Choroid plexus epithelial cell (primary cell): ENCODE results near the gene SNX7.

ENCODE experiments used
- DNase-seq: peaks from one replicate; pipeline ENCODE4 v3.0.0-alpha.2; 2010; ENCODE audit warnings: low read depth
- H3K4me3 ChIP-seq: 2 replicates; pipeline ENCODE4 v1.5.1; 2011; ENCODE audit warnings: low read depth, mild to moderate bottlenecking, control low read depth, low read length, moderate library complexity
- TF ChIP-seq, protein P1 (sequence below): conservative IDR thresholded peaks from 2 replicates; pipeline ENCODE4 v1.5.1; 2011; ENCODE audit warnings: low read depth, mild to moderate bottlenecking, control low read depth, inconsistent platforms, low read length, moderate library complexity

Gene SNX7

GRCh38 chr1:98660940-98661543 lies 479 bp upstream of the SNX7 start:
- TF ChIP-seq, protein P1, sequence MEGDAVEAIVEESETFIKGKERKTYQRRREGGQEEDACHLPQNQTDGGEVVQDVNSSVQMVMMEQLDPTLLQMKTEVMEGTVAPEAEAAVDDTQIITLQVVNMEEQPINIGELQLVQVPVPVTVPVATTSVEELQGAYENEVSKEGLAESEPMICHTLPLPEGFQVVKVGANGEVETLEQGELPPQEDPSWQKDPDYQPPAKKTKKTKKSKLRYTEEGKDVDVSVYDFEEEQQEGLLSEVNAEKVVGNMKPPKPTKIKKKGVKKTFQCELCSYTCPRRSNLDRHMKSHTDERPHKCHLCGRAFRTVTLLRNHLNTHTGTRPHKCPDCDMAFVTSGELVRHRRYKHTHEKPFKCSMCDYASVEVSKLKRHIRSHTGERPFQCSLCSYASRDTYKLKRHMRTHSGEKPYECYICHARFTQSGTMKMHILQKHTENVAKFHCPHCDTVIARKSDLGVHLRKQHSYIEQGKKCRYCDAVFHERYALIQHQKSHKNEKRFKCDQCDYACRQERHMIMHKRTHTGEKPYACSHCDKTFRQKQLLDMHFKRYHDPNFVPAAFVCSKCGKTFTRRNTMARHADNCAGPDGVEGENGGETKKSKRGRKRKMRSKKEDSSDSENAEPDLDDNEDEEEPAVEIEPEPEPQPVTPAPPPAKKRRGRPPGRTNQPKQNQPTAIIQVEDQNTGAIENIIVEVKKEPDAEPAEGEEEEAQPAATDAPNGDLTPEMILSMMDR, result no peak
- peak; percentile 19 for DNase-seq
- peak overlapping the region; percentile 82 for H3K4me3 ChIP-seq

GRCh38 chr1:98662356-98662670 lies 792 bp downstream of the SNX7 start:
- no peak for DNase-seq
- TF ChIP-seq, protein P1, result peak; percentile 5

GRCh38 chr1:98668733-98669132 lies 7.2 kb downstream of the SNX7 start:
- TF ChIP-seq, protein P1, result no peak
- H3K4me3 ChIP-seq, result no peak overlapping the region
- DNase-seq, result no peak

More at GRCh38 chr1:98662356-98662670, 792 bp downstream of the SNX7 start:
- peak overlapping the region; percentile 82 for H3K4me3 ChIP-seq

DNA sequence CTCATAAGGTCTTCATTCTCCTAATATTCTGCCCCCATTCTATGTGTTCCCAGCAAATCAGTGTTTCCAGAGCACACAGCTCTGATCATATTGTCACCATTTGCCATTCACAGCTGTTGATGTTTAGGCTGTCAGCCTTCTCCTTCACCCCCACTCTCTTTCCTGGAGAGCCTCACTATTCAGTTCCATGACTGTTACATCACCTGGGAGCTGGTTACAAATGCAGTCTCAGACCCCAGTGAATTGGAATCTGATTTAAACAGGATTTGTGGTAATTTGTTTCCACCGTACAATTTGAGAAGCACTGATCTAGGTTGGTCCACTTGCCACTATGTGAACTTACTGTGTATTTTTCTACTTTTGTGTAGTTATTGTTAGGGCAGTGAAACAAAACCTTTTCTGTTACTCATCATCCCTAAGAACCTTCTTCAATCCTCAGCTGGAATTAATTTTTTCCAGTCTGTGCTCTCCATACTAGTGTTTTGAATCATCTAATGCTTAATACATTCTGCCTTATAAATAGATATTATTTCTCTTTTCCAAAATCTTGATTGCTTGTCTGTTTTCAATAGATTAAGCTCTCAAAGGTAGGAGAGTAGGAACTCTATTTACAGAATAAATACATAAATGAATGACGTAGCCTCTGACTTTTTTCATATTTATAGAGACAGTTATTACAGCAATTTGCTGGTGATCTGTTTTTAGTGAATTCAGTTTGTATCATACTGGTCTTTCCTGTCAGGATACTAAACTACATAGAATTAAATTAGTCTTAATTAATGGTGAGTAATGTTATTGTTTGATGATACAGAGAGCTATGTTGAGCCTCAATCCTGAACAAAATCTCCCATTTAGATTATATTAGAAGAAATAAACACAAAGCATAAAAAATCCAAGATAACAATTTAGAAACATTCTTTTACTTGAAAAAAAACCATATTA lies 8.1 kb downstream of the SNX7 start:
- DNase-seq, result no peak
- TF ChIP-seq, protein P1, result no peak
- no peak overlapping the region for H3K4me3 ChIP-seq

DNA sequence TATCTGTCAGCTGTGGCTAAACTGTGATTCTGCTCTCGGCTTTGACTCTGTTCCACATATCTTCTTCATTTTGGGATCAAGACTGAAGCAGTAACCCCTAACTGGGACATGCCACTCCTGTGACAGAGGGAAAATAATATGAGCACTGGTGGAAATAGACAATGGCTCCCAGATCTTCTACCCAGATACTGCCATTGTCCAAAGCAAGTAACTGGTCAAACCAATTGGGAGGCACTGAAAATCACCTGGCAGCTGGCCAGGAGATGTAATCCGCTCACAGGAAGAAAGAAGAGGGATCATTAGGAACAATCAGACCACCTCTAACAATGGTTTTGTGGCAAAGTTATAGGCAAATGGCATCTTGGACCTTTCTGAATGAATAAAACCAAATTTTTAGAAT lies 10.7 kb downstream of the SNX7 start:
- TF ChIP-seq, protein P1, result no peak
- H3K4me3 ChIP-seq, result no peak overlapping the region
- DNase-seq, result no peak

DNA sequence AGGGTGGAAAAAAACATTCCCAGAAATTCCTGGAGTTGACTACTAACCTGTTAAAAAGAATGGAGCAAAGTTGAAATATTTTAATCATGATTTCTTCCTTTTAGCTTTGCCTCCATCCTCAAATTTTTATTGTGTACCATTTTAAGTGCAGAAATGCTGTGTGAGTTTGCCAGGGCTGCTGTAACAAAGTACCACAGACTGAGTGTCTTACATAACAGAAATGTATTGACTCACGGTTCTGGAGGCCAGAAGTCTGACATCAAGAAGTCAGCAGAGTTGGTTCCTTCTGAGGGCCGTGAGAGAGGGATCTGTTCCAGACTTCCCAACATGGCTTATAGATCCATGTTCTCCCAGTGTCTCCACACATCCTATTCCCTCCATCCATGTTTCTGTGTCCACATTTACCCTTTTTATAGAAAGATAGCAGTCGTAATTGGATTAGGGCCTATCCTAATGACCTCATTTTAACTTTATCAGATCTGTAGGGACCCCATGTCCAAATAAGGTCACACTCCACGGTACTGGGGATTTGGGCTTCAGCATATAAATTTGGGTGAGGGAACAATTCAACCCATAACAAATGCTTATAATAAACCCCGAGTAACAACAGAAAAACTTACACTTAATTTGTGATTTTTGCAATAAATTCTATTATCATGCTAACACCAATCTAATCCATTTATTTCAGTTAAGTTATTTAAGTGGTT lies 12.7 kb downstream of the SNX7 start:
- peak; percentile 37 for DNase-seq
- TF ChIP-seq, protein P1, result no peak
- H3K4me3 ChIP-seq, result no peak overlapping the region
